ENCODE results near the gene PNPLA7.

PNPLA7 gene

DNA sequence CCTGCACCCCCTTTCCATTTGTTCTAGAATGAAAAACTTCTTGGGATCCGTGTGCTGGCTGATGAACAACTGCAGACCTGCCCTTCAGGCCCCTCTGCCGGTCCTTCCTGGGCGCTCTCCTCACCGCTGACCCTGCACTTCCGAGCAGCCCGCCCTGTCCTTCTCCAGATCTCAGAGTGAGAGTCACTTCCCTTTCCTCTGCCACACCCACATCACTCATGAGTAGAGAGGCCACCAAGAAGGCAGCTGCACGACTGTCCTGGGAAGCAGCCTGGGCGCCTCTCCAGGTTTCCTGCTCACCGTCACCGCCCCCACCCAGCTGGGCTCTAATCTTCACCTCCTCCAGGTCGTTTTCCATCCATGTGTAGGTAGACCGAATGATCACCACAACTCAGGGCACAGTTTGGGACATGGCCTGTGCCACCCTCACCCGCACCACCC lies 56.1 kb downstream of the PNPLA7 start:
- no peak for DNase-seq (ENCODE audit: low read depth)

DNA sequence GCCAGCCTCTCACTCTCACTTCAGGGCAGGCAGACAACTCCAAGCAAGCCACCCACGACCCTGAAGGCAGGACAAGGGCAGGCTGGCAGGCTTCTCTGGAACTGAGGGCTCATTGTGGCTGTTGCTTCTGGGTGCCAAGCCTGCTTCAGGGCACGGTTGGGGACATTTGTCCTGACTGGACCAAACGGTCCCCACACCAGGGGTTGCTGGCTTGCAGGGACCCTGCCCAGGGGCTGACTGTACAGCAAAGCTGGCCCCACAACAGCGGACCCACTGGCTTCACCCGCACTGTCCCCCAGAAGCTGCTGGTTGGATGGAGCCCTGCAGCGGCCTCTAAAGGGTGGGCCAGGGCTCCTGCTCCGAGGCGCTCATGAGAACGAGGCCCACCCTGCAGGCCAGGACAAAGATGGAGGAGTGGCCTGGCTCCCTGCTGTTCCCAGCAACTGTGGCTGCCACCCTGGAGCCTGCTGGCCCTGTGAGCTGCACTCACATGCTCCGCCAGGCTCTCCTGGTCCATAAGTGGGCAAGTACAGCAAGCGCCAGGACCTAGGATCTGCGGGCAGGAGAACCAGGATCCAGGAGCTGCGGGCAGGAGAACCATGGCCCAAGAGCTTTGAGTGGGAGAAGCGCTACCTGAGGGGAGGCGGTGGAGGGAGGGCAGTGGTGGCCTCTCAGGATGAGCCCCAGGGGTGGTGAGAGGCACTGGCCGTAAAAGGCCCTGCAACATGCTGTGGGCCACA lies 56.7 kb downstream of the PNPLA7 start:
- no peak for DNase-seq (ENCODE audit: low read depth)

DNA sequence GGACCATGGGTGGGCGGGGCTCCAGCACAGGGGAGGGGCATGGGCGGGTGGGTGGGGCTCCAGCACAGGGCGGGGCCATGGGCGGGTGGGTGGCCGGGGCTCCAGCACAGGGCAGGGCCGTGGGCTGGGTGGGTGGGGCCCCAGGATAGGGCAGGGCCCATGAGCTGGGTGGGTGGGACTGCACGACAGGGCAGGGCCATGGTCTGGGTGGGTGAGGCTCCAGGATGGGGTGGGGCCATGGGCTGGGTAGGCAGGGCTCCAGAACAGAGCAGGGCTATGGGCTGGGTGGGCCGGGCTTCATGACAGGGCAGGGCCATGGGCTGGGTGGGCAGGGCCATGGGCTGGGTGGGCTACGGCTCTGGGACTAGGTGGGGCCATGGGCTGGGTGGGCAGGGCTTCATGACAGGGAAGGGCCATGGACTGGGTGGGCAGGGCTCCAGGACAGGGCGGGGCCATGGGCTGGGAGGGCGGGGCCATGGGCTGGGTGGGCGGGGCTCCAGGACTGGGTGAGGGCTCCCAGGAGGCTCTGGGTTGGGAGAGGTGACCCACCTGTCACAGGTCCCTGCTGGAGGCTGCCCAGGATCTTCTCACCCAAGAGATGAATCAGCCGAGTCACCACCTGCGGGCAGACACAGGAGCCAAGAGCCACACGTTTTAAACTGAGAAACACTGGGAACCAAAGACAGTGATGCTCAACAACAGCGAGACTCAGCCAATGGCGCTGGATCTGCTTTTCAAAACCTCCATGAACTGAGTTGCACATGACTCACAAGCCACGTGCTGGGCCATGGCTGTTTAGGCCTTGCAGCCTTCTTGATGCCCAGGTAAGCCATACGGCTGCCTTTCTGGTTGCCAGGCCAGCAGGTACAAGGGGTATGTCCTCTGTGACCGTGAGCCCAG lies 57.5 kb downstream of the PNPLA7 start:
- no peak for DNase-seq (ENCODE audit: low read depth)

DNA sequence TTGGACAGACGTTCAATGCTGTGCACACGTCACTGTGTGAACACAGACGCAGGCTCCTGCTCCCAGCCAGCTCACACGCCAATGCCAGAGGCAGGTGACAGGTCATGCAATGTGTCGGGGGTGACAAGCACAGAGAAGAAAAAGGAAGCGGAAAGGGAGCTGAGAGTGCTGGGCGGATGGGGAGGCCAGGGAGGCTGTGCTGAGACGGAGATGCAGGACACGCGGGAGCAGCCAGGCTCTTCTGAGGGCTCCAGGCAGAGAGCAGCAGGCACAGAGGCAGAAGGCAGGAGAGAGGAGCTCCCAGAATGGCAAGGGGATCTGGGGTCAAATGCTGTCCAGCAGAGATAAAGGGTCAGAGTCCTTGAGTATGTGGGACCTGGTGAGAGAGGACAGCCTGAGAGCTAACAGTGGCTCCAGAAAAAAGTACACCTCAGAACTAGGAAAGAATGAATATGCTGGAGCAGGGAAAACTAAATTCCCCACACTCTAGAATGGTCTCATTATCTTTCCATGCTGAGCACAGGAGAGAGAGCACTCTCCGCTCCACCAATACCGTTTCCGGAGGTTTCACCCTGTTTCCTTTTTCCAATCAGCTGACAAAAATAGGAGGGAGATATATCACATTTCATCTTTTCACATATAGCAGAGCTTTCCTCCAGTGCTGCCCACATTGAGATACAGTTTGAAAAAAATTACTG lies 58.3 kb downstream of the PNPLA7 start:
- DNase-seq (ENCODE audit: low read depth) = no peak

DNA sequence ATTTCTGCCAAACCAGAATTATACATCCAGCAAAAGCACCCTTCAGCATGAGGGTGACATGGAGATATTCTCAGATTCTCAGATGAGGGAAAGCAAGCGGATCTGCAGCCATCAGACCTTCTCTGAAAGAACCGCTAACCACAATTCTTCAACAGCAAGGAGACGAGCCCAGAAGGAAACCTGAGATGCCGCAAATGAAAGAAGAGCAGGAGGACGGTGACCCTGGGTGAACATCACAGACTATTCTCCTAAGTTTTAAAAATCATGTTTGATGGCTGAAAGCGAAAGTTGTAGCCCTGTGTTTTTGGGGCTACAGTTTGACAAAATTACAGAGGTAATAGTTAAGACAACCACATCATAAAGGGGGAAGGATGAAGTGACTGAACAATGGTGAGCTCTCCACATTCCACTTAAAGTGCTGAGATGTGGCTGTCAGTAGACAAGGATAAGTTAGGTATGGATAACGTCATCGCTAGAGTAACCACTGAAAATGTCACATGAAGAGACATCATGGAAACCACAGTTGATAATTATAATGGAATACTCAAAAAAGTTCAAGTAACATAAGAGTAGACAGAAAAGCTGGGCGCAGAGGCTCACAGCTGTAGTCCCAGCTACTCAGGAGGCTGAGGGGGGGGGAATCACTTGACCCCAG lies 59.5 kb downstream of the PNPLA7 start:
- DNase-seq (ENCODE audit: low read depth) = no peak

DNA sequence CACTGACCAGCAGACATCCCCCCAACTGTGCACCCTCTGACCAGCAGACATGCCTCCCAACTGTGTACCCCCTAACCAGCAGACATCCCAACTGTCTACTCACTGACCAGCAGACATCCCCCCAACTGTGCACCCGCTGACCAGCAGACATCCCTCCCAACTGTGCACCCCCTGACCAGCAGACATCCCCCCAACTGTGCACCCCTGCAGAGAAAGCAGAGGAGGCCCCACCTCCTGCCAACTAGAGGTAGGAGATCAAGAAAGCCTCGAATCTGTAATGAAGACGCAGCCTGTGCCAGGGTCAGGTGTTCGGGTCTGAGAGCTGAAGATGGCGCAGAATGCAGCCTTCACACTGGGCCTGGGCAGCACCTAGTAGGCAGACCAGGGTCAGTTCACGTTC lies 61.3 kb downstream of the PNPLA7 start:
- DNase-seq (ENCODE audit: low read depth) = no peak

DNA sequence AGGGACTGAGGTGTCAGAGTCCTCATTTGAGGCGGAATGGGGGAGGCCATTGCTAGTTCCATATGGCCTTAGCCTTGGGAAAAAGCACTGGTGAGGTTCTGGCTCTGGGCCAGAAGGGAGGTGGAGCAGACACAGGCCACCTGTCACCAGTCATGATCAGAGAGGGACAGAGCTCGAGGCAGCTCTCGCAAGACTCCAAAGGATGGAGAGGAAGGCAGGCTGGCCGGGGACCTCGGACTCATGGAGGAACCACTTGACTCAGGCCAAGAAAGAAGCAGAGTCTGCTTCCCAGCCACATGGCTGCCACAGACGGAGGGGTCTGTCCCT lies 61.9 kb downstream of the PNPLA7 start:
- DNase-seq (ENCODE audit: low read depth) = no peak

DNA sequence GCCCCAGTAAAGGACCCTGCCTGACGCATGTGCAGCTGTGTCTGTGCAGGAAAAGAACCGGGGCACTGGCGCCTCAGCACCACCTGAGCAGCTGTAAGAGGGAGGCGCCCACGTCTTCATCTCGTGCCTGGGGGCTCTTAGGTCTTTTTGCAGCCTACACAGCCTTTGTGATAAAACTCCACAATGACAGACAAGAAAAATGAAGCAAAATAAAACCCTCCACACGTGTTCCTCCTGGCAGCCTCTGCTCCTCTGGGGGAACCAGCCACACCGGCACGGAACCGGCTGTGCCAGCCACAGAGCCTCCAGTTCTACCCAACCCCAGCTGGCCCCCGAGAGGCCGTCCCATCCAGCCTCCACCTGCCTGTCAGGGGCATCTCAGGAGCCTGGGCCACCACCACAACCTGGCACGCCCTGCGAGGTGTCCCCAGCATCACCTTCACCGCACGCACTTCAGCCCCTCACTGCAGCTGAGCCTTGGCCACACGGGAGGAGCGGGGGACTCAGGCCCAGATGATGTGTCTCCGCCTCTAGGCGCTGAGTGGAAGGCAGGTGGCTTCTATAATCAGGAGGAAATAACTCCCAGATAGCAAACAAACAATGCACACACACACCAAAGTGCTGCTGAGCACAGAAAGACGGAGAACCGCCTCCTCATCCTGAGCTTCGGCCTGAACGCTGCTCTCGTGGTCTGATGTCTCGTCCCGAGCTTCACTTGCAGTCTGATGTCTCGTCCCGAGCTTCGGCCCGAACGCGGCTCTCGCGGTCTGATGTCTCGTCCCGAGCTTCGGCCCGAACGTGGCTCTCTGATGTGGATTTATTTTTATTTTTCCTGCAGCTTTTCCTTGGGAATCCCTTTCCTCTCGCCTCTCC lies 62.5 kb downstream of the PNPLA7 start:
- no peak for DNase-seq (ENCODE audit: low read depth)

DNA sequence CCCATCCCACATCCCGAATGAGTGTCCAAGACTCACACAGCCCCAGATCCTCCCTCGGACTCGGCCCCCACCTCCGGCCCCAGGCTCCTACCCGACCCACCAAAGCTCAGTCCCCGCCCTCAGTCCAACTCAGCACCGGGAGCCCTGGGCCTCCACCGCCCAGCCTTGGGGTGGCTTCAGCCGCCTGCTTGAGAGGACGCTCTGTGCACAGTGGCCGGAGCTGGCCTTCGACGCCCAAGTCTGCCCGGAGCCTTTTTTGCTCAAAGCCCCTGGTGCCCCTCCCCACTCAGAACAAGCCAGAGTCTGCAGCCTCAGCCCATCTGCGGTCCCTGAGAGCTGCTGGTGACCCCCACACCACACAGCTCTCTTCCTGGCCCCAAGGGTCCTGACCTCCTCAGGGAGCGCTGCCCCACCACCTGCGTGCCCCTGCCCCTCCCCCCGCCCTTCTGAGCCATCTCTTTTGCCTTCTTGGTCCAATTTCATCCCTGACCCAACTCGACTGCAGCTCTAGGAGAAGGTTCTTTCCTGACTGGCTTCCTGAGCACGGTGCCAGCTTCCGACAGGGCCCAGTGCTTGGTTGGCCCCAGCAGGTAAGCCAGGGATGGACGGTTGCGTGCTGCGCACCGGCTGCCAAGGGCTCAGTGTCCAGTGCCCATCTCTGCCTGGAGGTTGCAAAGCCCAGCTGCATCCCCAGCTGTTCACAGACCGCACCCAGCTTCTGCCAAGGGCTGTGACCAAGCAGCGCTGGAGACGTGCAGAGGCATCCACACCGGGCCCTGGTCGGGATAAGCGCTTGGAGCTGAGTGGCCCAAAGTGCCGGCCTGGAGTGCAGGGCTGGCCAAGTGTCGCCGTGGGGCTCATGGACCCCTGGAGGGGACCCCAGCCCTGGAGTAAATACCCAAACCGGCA lies 63.4 kb downstream of the PNPLA7 start:
- no peak for DNase-seq (ENCODE audit: low read depth)

DNA sequence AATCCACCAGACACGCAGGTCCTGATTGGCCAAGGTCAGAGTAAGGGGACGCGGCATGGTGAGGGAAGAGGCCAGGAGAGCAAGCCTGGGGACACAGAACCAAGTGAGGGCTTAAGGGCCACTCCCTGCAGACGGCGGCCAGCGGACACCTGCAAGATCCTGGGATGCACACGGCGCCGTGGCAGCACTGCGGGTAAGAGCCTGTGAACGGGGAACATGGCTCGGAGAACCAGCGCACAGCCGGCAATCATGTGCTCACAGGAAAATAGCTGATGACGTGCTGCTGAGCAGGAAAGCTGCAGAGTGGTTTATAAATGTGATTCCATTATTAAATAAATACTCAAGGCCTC lies 64.1 kb downstream of the PNPLA7 start:
- no peak for DNase-seq (ENCODE audit: low read depth)

DNA sequence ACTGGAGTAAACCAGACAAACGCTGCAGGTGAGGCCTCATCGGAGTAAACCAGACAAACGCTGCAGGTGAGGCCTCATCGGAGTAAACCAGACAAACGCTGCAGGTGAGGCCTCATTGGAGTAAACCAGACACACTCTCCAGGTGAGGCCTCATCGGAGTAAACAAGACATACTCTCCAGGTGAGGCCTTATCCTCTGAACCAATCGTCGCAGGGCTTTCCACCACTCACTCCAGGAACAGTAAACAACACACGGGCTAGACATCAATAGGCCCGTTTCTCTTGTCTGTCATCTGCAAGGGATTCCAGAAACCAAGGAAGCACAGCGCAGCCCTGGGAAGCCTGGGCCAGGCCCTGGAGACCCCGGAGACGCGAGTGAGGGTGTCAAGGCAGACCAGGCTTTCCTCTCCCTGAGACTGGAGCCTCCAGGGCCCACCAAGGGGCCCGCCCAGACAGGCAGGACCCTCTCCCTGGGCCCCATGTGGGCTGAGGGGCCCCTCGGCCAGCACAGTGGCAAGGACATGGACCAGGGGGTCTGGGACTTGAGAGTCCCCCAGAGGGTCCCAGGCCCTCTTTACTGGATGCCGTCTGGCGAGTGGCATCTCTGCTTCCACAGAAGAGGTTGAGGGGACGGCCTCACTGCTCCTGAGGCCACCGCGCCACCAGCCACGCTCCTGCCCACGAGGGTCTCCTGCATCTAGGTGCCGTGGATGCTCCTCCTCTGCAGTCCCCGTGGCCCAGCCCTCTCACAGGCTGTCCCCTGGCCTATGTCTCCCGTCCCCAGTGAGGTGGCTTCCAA lies 64.7 kb downstream of the PNPLA7 start:
- no peak for DNase-seq (ENCODE audit: low read depth)

DNA sequence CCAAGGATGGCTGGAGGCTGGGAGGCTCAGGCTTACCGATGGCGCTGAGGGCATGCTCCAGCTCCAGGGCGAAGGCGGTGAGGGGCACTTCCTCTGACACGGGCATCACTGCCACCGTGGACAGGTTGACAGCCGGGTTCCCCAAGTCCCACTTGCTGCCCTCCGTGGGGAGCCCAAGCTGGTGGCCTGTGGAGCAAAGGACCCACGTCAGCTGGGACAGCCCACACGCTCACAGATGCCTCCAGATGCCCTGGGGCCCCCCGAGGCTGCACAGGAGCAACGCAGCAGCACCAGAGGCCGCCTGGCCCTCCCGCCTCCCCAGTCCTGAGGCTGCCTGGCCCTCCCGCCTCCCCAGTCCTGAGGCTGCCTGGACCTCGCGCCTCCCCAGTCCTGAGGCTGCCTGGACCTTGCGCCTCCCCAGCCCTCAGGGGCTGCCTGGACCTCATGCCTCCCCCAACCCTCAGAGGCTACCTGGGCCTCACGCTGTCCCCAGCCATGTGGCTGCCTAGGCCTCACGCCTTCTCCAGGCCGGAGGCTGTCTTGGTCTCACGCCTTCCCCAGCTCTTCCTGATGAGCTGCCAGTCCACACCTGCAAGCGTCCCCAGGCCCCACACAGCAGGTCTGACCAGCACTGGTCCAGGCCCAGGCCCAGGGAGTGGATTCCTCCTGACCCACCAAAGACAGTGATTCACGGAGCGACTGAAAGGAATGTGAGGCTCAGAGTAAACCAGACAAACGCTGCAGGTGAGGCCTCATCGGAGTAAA lies 65.5 kb downstream of the PNPLA7 start:
- DNase-seq (ENCODE audit: low read depth) = no peak

DNA sequence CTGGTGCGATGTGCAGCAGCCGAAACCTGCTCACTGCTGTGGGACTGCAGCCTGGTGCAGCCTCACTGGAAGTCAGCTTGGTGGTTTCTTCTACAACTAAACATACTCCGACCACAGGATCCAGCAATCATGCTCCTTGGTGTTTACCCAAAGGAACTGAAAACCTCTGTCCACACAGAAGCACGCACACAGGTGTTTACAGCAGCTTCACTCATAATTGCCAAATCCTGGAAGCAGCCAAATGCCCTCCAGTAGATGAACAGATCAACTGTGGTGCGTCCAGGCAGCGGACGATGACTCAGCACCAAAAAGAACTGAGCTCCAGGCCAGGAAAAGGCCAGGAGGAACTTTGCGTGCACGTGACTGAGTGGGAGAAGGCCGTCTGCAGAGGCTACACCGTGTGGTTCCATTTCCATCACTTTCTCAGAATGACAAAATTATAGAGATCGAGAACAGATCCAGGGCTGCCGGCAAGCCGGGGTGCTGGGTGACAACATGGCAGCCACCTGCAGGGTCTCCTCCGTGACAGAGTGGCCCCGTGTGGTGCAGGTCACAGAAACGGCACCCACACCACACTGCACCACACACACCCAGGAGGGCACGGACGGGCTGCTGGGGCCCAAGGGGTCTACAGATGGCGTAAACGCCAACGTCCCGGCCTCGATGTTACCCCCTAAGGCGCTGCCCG lies 68.0 kb downstream of the PNPLA7 start:
- no peak for DNase-seq (ENCODE audit: low read depth)

DNA sequence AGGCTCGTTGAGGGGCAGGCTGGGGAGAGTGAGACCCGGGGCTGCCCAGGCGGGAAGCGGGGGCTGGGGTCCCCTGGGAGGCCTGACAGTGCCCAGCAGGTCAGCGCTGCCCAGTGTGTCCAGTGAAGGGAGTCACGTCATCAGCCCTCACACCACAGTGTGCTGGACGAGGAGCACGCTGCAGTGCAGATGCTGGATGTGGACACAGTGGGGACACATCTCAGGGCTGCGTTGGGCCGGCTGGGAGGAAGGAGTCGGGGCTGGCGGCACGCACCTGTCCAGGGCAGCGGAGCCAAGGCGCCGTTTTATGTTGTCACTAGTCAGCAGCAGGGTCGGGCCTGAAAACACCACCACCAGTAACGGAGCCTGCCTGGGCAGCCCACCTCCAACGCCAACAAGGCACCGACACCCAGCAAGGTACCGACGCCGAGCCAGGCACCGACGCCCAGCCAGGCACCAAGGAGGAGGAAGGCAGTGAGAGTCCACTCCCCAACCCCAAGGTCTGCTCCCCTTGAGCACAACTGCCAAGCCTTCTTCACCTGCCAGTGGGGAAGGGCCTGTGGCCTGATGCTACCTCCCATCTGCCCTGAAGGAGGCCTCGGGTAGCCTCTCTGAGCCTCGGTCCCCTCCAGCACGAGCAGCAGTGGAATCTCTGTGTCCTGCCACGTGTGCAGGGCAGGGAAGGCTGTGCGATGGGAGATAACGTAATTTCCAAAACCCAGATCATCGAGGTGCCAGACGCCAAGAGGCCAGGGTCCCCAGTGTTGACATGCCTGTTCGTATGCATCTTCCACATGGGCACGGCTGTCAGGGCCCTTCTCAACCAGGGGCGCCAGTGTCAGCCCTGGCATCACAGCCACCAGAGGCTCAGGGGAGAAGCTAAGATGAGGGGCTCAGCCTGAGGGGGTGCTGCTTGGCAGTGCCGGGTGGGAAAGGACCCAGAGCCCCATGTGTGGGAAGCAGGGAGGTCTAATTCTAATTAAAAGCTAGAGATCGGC lies 69.2 kb downstream of the PNPLA7 start:
- DNase-seq (ENCODE audit: low read depth) = no peak

DNA sequence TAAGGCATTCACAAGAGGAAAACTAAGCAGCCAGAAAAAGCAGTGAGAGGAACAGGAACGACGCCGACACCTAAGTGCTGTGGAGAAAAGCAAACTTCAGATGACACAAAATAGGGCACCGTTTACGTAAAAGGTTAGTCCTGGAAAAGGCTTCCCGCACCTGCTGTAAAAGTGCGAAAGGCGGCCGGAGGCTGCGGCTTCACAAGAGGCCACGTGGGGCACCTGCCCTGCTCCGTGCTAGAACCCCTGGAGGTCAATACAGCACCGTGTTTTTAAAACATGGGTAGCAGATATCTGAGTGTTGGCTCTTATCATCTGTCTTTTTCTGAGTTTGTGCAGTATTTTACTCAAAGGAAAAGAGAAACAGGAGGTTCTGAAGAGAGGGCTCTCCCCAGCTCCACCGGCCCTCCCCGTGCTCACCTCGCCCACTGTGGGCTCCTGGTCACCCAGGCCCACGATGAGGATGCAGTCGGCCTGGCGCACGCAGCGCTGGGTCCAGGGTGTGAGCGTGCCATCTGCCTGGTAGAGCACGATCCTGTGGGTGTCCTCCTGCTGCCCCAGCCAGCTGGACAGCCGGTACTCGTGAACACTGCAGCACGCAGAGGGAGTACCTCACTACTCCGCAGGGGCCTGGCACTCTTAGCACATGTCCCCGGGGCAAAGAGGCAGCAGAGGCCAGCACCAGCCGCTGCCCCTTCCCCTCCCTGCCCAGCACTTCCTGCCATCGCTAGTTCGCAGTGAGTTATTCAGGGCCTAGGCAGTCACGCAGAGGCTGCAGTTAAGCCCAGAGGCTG lies 70.1 kb downstream of the PNPLA7 start:
- no peak for DNase-seq (ENCODE audit: low read depth)
